Measurements from ENCODE around the gene APRT. TPM values are rescaled to one million over a fixed set of nuclear protein-coding genes. Genes with fewer than 3 reads are reported as not detected.
A peak's percentile ranks its signal among the peaks of the same experiment; 100 is the strongest.

The APRT gene
- total and polyA plus RNA-seq, 9 of the 15 experiments (the other 6 are each of a cell fraction or from before 2014, with no cell fraction given): 41.7 to 409 (median 146) TPM

DNA sequence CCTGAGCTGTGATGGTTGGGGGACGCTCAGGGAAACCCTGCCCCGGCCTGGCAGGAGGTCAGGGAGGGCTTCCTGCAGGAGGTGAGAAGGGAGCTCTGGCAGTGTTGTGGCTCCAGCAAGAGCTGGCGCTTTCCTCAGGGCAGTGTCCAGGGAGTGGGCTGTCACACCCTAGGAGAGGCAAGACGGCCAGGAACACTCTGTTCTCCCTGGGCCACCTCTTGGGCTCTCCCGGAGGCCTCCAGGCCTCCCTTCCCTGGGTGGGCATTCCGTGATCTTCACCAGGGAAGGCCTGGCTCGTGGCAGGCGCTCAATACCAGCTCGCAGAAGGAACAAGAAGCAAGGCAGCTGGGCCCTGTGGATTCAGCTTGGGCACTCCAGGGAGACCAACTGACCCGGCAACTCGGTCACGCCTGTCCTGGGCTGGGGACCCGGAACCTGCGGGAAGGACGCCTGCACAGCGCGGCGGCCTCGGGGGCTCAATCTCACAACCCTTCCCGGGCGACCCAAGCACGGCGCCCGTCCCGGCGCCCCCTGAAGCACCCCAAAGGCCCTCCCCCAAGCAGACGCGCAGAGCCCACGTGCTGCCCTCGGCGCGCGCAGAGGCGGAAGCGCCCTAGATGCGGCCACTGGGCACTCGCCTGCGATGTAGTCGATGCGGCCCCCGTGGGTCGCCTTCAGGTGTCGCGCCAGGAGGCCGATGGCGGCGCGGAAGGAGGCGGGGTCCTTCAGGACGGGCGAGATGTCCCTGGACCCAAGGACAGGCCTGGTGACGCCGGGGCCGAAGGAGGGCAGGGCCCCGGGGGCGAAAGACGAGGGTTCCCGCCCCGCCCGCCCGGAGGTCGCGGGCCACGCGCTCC lies 588 bp downstream of the APRT start (continued):
- TF ChIP-seq ZNF75A (CRISPR knock-in tag; IDR thresholded peaks at IDR 0.05) (no peak), SP2 (IDR thresholded peaks at IDR 0.05; ENCODE audit: extremely low read depth, low read depth, low read length, poor library complexity, severe bottlenecking) (no peak), ZNF347 (CRISPR knock-in tag; IDR thresholded peaks at IDR 0.05; ENCODE audit: low read depth) (no peak), PTRF (tag; IDR thresholded peaks at IDR 0.05) (no peak), SAFB2 (IDR thresholded peaks at IDR 0.05; ENCODE audit: borderline replicate concordance, low read depth, low read length, severe bottlenecking) (no peak), NR2F6 (CRISPR knock-in tag; IDR thresholded peaks at IDR 0.05) (no peak), ETV1 (tag; conservative IDR thresholded peaks at IDR 0.05; ENCODE audit: low read depth) (no peak), MYBL2 (IDR thresholded peaks at IDR 0.05; ENCODE audit: low read depth) (no peak), MYBL2 (CRISPR knock-in tag; IDR thresholded peaks at IDR 0.05; ENCODE audit: borderline replicate concordance) (no peak), EWSR1 (IDR thresholded peaks at IDR 0.05; ENCODE audit: borderline replicate concordance, low read depth, partially characterized antibody) (no peak), SFPQ (IDR thresholded peaks at IDR 0.05; ENCODE audit: low read depth, low read length) (no peak), MYC (IDR thresholded peaks at IDR 0.05; ENCODE audit: low read depth, low read length) (no peak), MYC (CRISPR knock-in tag; IDR thresholded peaks at IDR 0.05; ENCODE audit: borderline replicate concordance, low read depth) (peak; percentile 88; the same call in 1 of the 2 replicates), USF1 (CRISPR knock-in tag; IDR thresholded peaks at IDR 0.05) (peak; percentile 95), ARID1B (IDR thresholded peaks at IDR 0.05) (no peak), HNRNPH1 (optimal IDR thresholded peaks at IDR 0.05; ENCODE audit: low read depth, low read length) (no peak), RB1 (IDR thresholded peaks at IDR 0.05; ENCODE audit: low read depth) (0 out of 2 replicates have a peak, but pooled peaks have one; percentile 26), ZC3H8 (IDR thresholded peaks at IDR 0.05) (no peak), MAZ (CRISPR knock-in tag; conservative IDR thresholded peaks at IDR 0.05 in 1 of 2, IDR thresholded peaks at IDR 0.05 in 1 of 2) (peak in 1 of 2 experiments; percentile 52; a peak in 2 of 4 replicates), PHTF2 (CRISPR knock-in tag; IDR thresholded peaks at IDR 0.05) (no peak), CREB1 (IDR thresholded peaks at IDR 0.05) (peak; percentile 17; the same call in 1 of the 2 replicates), CREB1 (CRISPR knock-in tag; IDR thresholded peaks at IDR 0.05) (no peak), SIN3A (IDR thresholded peaks at IDR 0.05; ENCODE audit: borderline replicate concordance in 2 of 2, control insufficient read depth in 1 of 2, low read depth in 2 of 2, low read length in 2 of 2) (peak; percentile 36 to 87; a peak in 2 of 4 replicates)
- TF ChIP-seq, protein P1, sequence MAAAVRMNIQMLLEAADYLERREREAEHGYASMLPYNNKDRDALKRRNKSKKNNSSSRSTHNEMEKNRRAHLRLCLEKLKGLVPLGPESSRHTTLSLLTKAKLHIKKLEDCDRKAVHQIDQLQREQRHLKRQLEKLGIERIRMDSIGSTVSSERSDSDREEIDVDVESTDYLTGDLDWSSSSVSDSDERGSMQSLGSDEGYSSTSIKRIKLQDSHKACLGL (CRISPR knock-in tag; IDR thresholded peaks at IDR 0.05; ENCODE audit: borderline replicate concordance, poor library complexity, severe bottlenecking): no peak
